Glutamatergic neuron (in vitro differentiated cells): ENCODE results near the gene MRC2. TPM values are rescaled to one million over a fixed set of nuclear protein-coding genes. Genes with fewer than 3 reads are reported as not detected.
"Not testable (repeated sequence)": the region's sequence is repeated elsewhere in the genome, so short reads cannot be mapped to it uniquely, and the experiment has no call there.

Source experiments
- DNase-seq: peaks from one replicate; pipeline ENCODE4 v3.0.0; 2022
- H3K27ac Mint-ChIP-seq: one replicate; pipeline ENCODE4 v1.8.0; 2020; ENCODE audit warnings: mild to moderate bottlenecking, mixed read lengths, inconsistent platforms; ENCODE audit not compliant: unreplicated experiment
- H3K27me3 Mint-ChIP-seq: one replicate; pipeline ENCODE4 v1.8.0; 2020; ENCODE audit warnings: mild to moderate bottlenecking, moderate library complexity, mixed read lengths, inconsistent platforms; ENCODE audit not compliant: unreplicated experiment
- H3K36me3 Mint-ChIP-seq: one replicate; pipeline ENCODE4 v1.8.0; 2020; ENCODE audit warnings: mild to moderate bottlenecking, mixed read lengths, inconsistent platforms; ENCODE audit not compliant: unreplicated experiment
- H3K4me1 Mint-ChIP-seq: one replicate; pipeline ENCODE4 v1.8.0; 2020; ENCODE audit warnings: mild to moderate bottlenecking, low read depth, mixed read lengths, inconsistent platforms; ENCODE audit not compliant: unreplicated experiment
- H3K4me3 Mint-ChIP-seq: one replicate; pipeline ENCODE4 v1.8.0; 2020; ENCODE audit warnings: mild to moderate bottlenecking, mixed read lengths, inconsistent platforms; ENCODE audit not compliant: unreplicated experiment
- H3K9me3 Mint-ChIP-seq: one replicate; pipeline ENCODE4 v1.8.0; 2020; ENCODE audit warnings: mild to moderate bottlenecking, moderate library complexity, mixed read lengths, inconsistent platforms; ENCODE audit not compliant: unreplicated experiment
- CTCF ChIP-seq: fragments of 200-600 bp; sonication (generic); IDR thresholded peaks from one replicate; pipeline ENCODE4 v1.5.0; 2021; ENCODE audit not compliant: partially characterized antibody, unreplicated experiment
- total RNA-seq: library from RNA; stranded (reverse); fragmentation: NEBNext Ultra II Directional; extraction: Animal tissue kit (Norgen Biotek cat#: 25700); gene quantifications from one replicate; pipeline ENCODE4 v1.2.1, GENCODE V29; 2021; ENCODE audit not compliant: unreplicated experiment

MRC2 gene
- total RNA-seq, 1 donor from 2014 or later, result 24.0 TPM

GRCh38 chr17:62588109-62588508 is 39.4 kb upstream of the MRC2 start:
- no peak for TF ChIP-seq CTCF
- Mint-ChIP-seq H3K4me1 (peaks cover 2% of the 10 kb centered on the region), H3K27me3 (peaks cover 6% of the 10 kb centered on the region), H3K27ac (peak overlapping the region; percentile 14), H3K4me3 (no peak overlapping the region), H3K9me3 (no peaks in the 10 kb centered on the region), H3K36me3 (no peaks in the 10 kb centered on the region)
- DNase-seq, result no peak

GRCh38 chr17:62591333-62591732 is 36.1 kb upstream of the MRC2 start:
- no peak for DNase-seq
- Mint-ChIP-seq H3K27me3 (peaks cover 8% of the 10 kb centered on the region), H3K4me1 (peaks cover 2% of the 10 kb centered on the region), H3K9me3 (no peaks in the 10 kb centered on the region), H3K27ac (no peak overlapping the region), H3K36me3 (peaks cover 8% of the 10 kb centered on the region), H3K4me3 (no peak overlapping the region)
- TF ChIP-seq CTCF, result no peak

GRCh38 chr17:62591822-62592221 is 35.6 kb upstream of the MRC2 start:
- H3K4me3 Mint-ChIP-seq, H3K27ac Mint-ChIP-seq: not testable (repeated sequence)

GRCh38 chr17:62592341-62593099 is 35.0 kb upstream of the MRC2 start:
- Mint-ChIP-seq H3K4me3 (no peak overlapping the region), H3K9me3 (no peaks in the 10 kb centered on the region), H3K36me3 (peaks cover 19% of the 10 kb centered on the region), H3K4me1 (no peaks in the 10 kb centered on the region), H3K27ac (peak overlapping the region; percentile 12), H3K27me3 (peaks cover 8% of the 10 kb centered on the region)
- TF ChIP-seq CTCF, result no peak
- DNase-seq, result no peak

More at GRCh38 chr17:62591822-62592221, 35.6 kb upstream of the MRC2 start:
- H3K36me3 Mint-ChIP-seq, result peaks cover 12% of the 10 kb centered on the region
- H3K4me1 Mint-ChIP-seq, DNase-seq, H3K27me3 Mint-ChIP-seq, H3K9me3 Mint-ChIP-seq: not testable (repeated sequence)

GRCh38 chr17:62595484-62595883 is 32.0 kb upstream of the MRC2 start:
- no peak overlapping the region for H3K27ac Mint-ChIP-seq
- H3K36me3 Mint-ChIP-seq, result peaks cover 20% of the 10 kb centered on the region
- H3K9me3 Mint-ChIP-seq, result no peaks in the 10 kb centered on the region
- no peak for TF ChIP-seq CTCF
- H3K4me3 Mint-ChIP-seq, result no peak overlapping the region
- H3K27me3 Mint-ChIP-seq, result peaks cover 2% of the 10 kb centered on the region
- no peaks in the 10 kb centered on the region for H3K4me1 Mint-ChIP-seq
- DNase-seq, result no peak
